HCT116 (cell line): ENCODE data around the gene TSC22D1. TPM values are rescaled to one million over a fixed set of nuclear protein-coding genes. Genes with fewer than 3 reads are reported as not detected.

Experiments used
- ATAC-seq: fragments of 200-7000 bp; cut with Tn5 transposase; 2 replicates; pipeline ENCODE4 v1.9.1; 2020; ENCODE audit warnings: mild to moderate bottlenecking, moderate library complexity
- BruUV-seq: library from RNA; stranded (reverse); fragments of 400-500 nt; replicated peaks from 2 replicates; lab custom pipeline; 2021; lab: Mats Ljungman, UMichigan
- CTCF ChIA-PET: fragments of 300-600 bp; sonication (Branson Sonifier 250); formaldehyde crosslinking; loops from one replicate; lab custom pipeline; 2021; ENCODE audit warnings: antibody characterized with exemption; lab: Charles Lee
- POLR2A ChIA-PET: fragments of 300-600, 350-600 bp; sonication (Branson Sonifier 250); formaldehyde crosslinking; loops from one replicate; lab custom pipeline; 2021; ENCODE audit warnings: antibody characterized with exemption; lab: Charles Lee
- RAD21 ChIA-PET, 2 experiments: fragments of 300-600 bp; sonication (Branson Sonifier 250); formaldehyde crosslinking; loops; one replicate each; lab custom pipeline; 2023; ENCODE audit warnings: low total read pairs in 2 of 2; ENCODE audit not compliant: uncharacterized antibody in 2 of 2, unreplicated experiment in 2 of 2, low non-redundant PET in 1 of 2; lab: Charles Lee
- DNase-seq: peaks from one replicate; pipeline ENCODE4 v3.0.0-alpha.2; 2010; ENCODE audit warnings: low read depth, low spot score
- H2AFZ ChIP-seq: fragments of 200-600 bp; shearing (Covaris generic), sonication (generic); 2 replicates; pipeline ENCODE4 v1.6.1; 2017; ENCODE audit warnings: low read depth, mixed run types, mixed read lengths, antibody characterized with exemption, low read length; ENCODE audit not compliant: poor library complexity, severe bottlenecking
- H3K27ac ChIP-seq: 2 replicates; pipeline ENCODE4 v1.5.1; 2012; ENCODE audit warnings: low read depth, low read length
- H3K27me3 ChIP-seq: fragments of 200-600 bp; sonication (generic); 2 replicates; pipeline ENCODE4 v1.6.1; 2016; ENCODE audit warnings: mixed run types, low read length, mixed read lengths; ENCODE audit not compliant: insufficient read depth
- H3K36me3 ChIP-seq, 2 experiments: fragments of 200-500 bp in 1 of 2; fragments of 200-600 bp in 1 of 2; sonication (Bioruptor generic) in 1 of 2; sonication (generic) in 1 of 2; 2 replicates each; pipeline versions ENCODE4 v1.5.1 to v1.6.1; 2014 to 2016; ENCODE audit warnings: low read length in 2 of 2, inconsistent platforms in 1 of 2, mixed read lengths in 1 of 2, mixed run types in 1 of 2; ENCODE audit not compliant: insufficient read depth in 2 of 2, control insufficient read depth in 1 of 2
- H3K4me1 ChIP-seq, 2 experiments: fragments of 200-600 bp in 1 of 2; sonication (generic) in 1 of 2; 2 replicates each; pipeline versions ENCODE4 v1.5.1 to v1.6.1; 2012 to 2017; ENCODE audit warnings: low read length in 2 of 2, inconsistent platforms in 1 of 2, mild to moderate bottlenecking in 1 of 2, mixed read lengths in 1 of 2, mixed run types in 1 of 2, moderate library complexity in 1 of 2; ENCODE audit not compliant: insufficient read depth in 2 of 2, control insufficient read depth in 1 of 2
- H3K4me2 ChIP-seq: fragments of 200-600 bp; sonication (generic); 2 replicates; pipeline ENCODE4 v1.6.1; 2017; ENCODE audit warnings: mixed run types, low read length, mixed read lengths
- H3K4me3 ChIP-seq, 2 experiments: fragments of 200-600 bp in 1 of 2; sonication (generic) in 1 of 2; replicated peaks in 1 of 2; 2 replicates each; pipeline ENCODE4 v1.5.1; 2011 to 2016; ENCODE audit warnings: low read length in 2 of 2, control low read depth in 1 of 2, low read depth in 1 of 2, mild to moderate bottlenecking in 1 of 2, mixed read lengths in 1 of 2, mixed run types in 1 of 2
- H3K79me2 ChIP-seq: fragments of 200-600 bp; sonication (generic); 2 replicates; pipeline ENCODE4 v1.6.1; 2017; ENCODE audit warnings: mild to moderate bottlenecking, mixed run types, low read length, moderate library complexity, mixed read lengths; ENCODE audit not compliant: insufficient read depth
- H3K9ac ChIP-seq: fragments of 200-600 bp; sonication (generic); 2 replicates; pipeline ENCODE4 v1.6.1; 2016; ENCODE audit warnings: low read length, mixed read lengths
- H3K9me2 ChIP-seq: fragments of 200-600 bp; sonication (generic), shearing (Covaris generic); 2 replicates; pipeline ENCODE4 v1.6.1; 2017; ENCODE audit warnings: mixed run types, mild to moderate bottlenecking, moderate library complexity; ENCODE audit not compliant: insufficient read depth
- H3K9me3 ChIP-seq, 2 experiments: fragments of 200-500 bp in 1 of 2; fragments of 200-600 bp in 1 of 2; sonication (Bioruptor generic) in 1 of 2; sonication (generic) in 1 of 2; 2 replicates each; pipeline ENCODE4 v1.6.1; 2014 to 2017; ENCODE audit warnings: low read length in 2 of 2, mixed read lengths in 2 of 2, inconsistent platforms in 1 of 2, low read depth in 1 of 2, mild to moderate bottlenecking in 1 of 2, mixed run types in 1 of 2, moderate library complexity in 1 of 2; ENCODE audit not compliant: control insufficient read depth in 1 of 2, insufficient read depth in 1 of 2
- H4K20me1 ChIP-seq: fragments of 200-600 bp; sonication (generic), shearing (Covaris generic); 2 replicates; pipeline ENCODE4 v1.6.1; 2017; ENCODE audit warnings: mixed run types, mild to moderate bottlenecking, moderate library complexity; ENCODE audit not compliant: insufficient read depth
- CEBPB ChIP-seq: IDR thresholded peaks from 2 replicates; pipeline ENCODE4 v1.6.1; 2012; ENCODE audit warnings: low read depth
- ELF1 ChIP-seq: IDR thresholded peaks from 2 replicates; pipeline ENCODE4 v1.6.1; 2012; ENCODE audit warnings: low read depth, borderline replicate concordance
- EZH2 ChIP-seq: fragments of 200-600 bp; sonication (generic); IDR thresholded peaks from 2 replicates; pipeline ENCODE4 v1.6.1; 2017; ENCODE audit warnings: antibody characterized with exemption, mixed run types
- EZH2phosphoT487 ChIP-seq: fragments of 200-600 bp; IDR thresholded peaks from 2 replicates; pipeline ENCODE4 v1.6.1; 2018; ENCODE audit warnings: antibody characterized with exemption, borderline replicate concordance
- FOSL1 ChIP-seq: IDR thresholded peaks from 2 replicates; pipeline ENCODE4 v1.6.1; 2012; ENCODE audit warnings: low read depth
- JUND ChIP-seq: IDR thresholded peaks from 2 replicates; pipeline ENCODE4 v1.6.1; 2012
- POLR2A ChIP-seq: IDR thresholded peaks from 2 replicates; pipeline ENCODE4 v1.7.0; 2011; ENCODE audit warnings: borderline replicate concordance; ENCODE audit not compliant: insufficient read depth, insufficient read length; ENCODE audit errors: extremely low read depth
- RAD21 ChIP-seq: IDR thresholded peaks from 2 replicates; pipeline ENCODE4 v1.6.1; 2012; ENCODE audit warnings: low read depth, mild to moderate bottlenecking
- SIN3A ChIP-seq: IDR thresholded peaks from 2 replicates; pipeline ENCODE4 v1.6.1; 2012; ENCODE audit warnings: low read depth
- SP1 ChIP-seq: IDR thresholded peaks from 2 replicates; pipeline ENCODE4 v1.6.1; 2012; ENCODE audit warnings: low read depth
- SRF ChIP-seq: IDR thresholded peaks from 2 replicates; pipeline ENCODE4 v1.6.1; 2012; ENCODE audit warnings: low read depth
- TCF7L2 ChIP-seq: IDR thresholded peaks from 2 replicates; pipeline ENCODE4 v1.7.0; 2011; ENCODE audit warnings: borderline replicate concordance, inconsistent platforms; ENCODE audit not compliant: insufficient read depth, insufficient read length; ENCODE audit errors: extremely low read depth
- YY1 ChIP-seq: IDR thresholded peaks from 2 replicates; pipeline ENCODE4 v1.6.1; 2011; ENCODE audit warnings: low read length, low read depth, moderate library complexity, mild to moderate bottlenecking; ENCODE audit not compliant: insufficient replicate concordance; ENCODE audit errors: extremely low read depth
- ZFX ChIP-seq: fragments of 450-650 bp; IDR thresholded peaks from 2 replicates; pipeline ENCODE4 v1.6.1; 2017
- intact Hi-C: fragments of 100-400 bp; cut with micrococcal nuclease; formaldehyde crosslinking; loops from 2 replicates; pipeline ENCODE4 v1.10.0; 2022
- total RNA-seq: library from RNA; stranded (reverse); gene quantifications from one replicate; pipeline ENCODE4 v1.2.1, GENCODE V29; 2021; ENCODE audit not compliant: unreplicated experiment
- TF ChIP-seq, protein P1 (sequence below): IDR thresholded peaks from 2 replicates; pipeline ENCODE4 v1.6.1; 2011; ENCODE audit warnings: mild to moderate bottlenecking, low read length, moderate library complexity; ENCODE audit not compliant: insufficient replicate concordance; ENCODE audit errors: extremely low read depth
- TF ChIP-seq, protein P2 (sequence below): IDR thresholded peaks from 2 replicates; pipeline ENCODE4 v1.6.1; 2012
- TF ChIP-seq, protein P3 (sequence below), 3 experiments: fragments of 200-600 bp in 1 of 3; sonication (generic) in 1 of 3; IDR thresholded peaks in 2 of 3; conservative IDR thresholded peaks in 1 of 3; 2 replicates each; pipeline ENCODE4 v1.5.1; 2012 to 2017; ENCODE audit warnings: low read depth in 2 of 3, low read length in 2 of 3, antibody characterized with exemption in 1 of 3, borderline replicate concordance in 1 of 3, control low read depth in 1 of 3, mild to moderate bottlenecking in 1 of 3, mixed read lengths in 1 of 3, mixed run types in 1 of 3, moderate library complexity in 1 of 3; ENCODE audit not compliant: insufficient read depth in 1 of 3

Gene TSC22D1
- total RNA-seq, 1 experiment from 2014 or later: 268 TPM

GRCh38 chr13:44404261-44405132 lies 171.6 kb downstream of the TSC22D1 start (continued):
- TF ChIP-seq, protein P1, sequence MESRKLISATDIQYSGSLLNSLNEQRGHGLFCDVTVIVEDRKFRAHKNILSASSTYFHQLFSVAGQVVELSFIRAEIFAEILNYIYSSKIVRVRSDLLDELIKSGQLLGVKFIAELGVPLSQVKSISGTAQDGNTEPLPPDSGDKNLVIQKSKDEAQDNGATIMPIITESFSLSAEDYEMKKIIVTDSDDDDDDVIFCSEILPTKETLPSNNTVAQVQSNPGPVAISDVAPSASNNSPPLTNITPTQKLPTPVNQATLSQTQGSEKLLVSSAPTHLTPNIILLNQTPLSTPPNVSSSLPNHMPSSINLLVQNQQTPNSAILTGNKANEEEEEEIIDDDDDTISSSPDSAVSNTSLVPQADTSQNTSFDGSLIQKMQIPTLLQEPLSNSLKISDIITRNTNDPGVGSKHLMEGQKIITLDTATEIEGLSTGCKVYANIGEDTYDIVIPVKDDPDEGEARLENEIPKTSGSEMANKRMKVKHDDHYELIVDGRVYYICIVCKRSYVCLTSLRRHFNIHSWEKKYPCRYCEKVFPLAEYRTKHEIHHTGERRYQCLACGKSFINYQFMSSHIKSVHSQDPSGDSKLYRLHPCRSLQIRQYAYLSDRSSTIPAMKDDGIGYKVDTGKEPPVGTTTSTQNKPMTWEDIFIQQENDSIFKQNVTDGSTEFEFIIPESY: no peak
- TF ChIP-seq SIN3A: no peak
- no peak for TF ChIP-seq SRF
- TF ChIP-seq RAD21: no peak
- TF ChIP-seq, all 23 proteins: peak for 0

DNA sequence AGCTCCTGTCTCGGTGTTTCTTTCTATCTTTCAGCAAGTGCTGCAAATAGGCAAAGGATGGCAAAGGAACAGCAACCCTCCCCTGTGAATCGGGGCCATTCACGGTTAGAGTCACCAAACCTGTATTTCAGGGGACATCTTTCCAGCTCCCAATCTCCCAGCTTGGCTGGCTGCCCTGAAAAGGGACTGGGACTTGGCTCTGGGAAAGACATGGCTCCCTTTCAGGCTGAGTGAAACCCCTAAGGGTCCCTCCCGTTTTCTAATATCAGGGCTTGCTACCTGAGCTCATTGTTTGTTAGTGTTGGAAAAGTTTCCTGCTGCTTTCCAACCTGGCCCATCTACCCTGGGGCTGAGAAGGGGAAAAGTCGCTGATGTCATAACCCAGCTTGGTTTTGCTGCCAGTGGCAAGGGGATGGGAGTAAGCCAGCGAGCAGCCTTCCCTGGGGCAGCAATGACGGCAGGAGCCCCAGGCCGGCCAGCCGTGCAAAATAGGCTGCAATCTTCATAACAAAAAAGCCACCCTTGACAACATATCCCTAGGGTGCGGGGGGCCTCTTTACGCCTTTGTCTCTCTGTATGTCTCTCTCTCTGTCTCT lies 172.6 kb downstream of the TSC22D1 start:
- ChIA-PET RAD21 (no interaction called here), CTCF (no interaction called here), POLR2A (interaction anchor here (1.3 kb wide), 1 partner anchor 33 kb away, joined by 4 read pairs; no protein-coding TSS in a partner anchor)
- Histone ChIP-seq H3K9ac (no peak overlapping the region), H3K4me1 (peaks cover 14 to 27% of the 10 kb centered on the region in 2 experiments), H3K4me2 (no peak overlapping the region), H3K27ac (no peak overlapping the region), H3K79me2 (no peaks in the 10 kb centered on the region), H3K36me3 (no peaks in the 10 kb centered on the region), H4K20me1 (no peaks in the 10 kb centered on the region), H3K9me2 (no peaks in the 10 kb centered on the region), H3K27me3 (no peaks in the 10 kb centered on the region), H3K9me3 (no peaks in the 10 kb centered on the region), H2AFZ (no peak overlapping the region), H3K4me3 (no peak overlapping the region)
- DNase-seq: no peak
- TF ChIP-seq ELF1 (no peak), JUND (no peak), YY1 (no peak), ZFX (no peak), TCF7L2 (no peak), POLR2A (no peak), CEBPB (no peak), SP1 (no peak), EZH2phosphoT487 (no peak), RAD21 (no peak), FOSL1 (no peak), SRF (no peak), EZH2 (no peak), SIN3A (no peak)
- TF ChIP-seq, protein P2, sequence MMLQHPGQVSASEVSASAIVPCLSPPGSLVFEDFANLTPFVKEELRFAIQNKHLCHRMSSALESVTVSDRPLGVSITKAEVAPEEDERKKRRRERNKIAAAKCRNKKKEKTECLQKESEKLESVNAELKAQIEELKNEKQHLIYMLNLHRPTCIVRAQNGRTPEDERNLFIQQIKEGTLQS: no peak
- TF ChIP-seq, protein P1: no peak
- TF ChIP-seq, protein P3, sequence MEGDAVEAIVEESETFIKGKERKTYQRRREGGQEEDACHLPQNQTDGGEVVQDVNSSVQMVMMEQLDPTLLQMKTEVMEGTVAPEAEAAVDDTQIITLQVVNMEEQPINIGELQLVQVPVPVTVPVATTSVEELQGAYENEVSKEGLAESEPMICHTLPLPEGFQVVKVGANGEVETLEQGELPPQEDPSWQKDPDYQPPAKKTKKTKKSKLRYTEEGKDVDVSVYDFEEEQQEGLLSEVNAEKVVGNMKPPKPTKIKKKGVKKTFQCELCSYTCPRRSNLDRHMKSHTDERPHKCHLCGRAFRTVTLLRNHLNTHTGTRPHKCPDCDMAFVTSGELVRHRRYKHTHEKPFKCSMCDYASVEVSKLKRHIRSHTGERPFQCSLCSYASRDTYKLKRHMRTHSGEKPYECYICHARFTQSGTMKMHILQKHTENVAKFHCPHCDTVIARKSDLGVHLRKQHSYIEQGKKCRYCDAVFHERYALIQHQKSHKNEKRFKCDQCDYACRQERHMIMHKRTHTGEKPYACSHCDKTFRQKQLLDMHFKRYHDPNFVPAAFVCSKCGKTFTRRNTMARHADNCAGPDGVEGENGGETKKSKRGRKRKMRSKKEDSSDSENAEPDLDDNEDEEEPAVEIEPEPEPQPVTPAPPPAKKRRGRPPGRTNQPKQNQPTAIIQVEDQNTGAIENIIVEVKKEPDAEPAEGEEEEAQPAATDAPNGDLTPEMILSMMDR (IDR thresholded peaks at IDR 0.05 in 2 of 3, conservative IDR thresholded peaks at IDR 0.05 in 1 of 3; ENCODE audit: borderline replicate concordance in 1 of 3, insufficient read depth in 1 of 3, low read depth in 2 of 3, low read length in 2 of 3): no peak
- no peak for ATAC-seq
- intact Hi-C loops: no loop called here
- BruUV-seq: no TSS peak
